Measurements from ENCODE around the gene ALK. TPM values are rescaled to one million over a fixed set of nuclear protein-coding genes. Genes with fewer than 3 reads are reported as not detected.

The ALK gene
- total RNA-seq, 1 experiment from 2014 or later = 0.06 TPM

DNA sequence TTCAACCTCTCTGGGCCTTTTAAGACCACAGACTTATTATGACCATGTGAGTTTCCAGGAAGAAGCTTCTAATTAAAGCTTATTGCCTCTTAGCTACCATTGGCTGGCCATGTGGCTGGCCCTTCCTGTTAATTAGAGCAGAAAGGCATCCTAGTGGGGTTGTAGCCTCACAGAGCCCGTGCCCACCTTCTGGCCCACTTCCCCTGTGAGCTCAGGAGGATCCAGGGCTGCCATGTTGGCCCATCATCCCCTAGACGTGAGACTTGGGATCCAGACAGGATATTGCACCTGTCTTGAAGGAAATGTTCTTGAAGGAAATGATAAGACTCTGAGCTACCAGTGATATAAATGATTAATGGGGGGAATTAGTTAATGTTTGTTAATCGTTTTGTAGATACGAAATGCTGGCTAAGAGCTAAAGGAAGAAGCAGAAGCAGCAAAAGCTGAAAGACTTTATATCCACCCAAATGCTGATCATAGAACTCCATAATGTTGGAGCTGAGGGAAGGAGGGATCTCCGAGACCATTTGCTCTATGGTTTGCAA, 550.7 kb downstream of the ALK start:
- no peak for DNase-seq (ENCODE audit: low read depth)

- DNase-seq (ENCODE audit: low read depth) = no peak
These were observed 551.2 kb downstream of the ALK start for GRCh38 chr2:29370173-29370572.

DNA sequence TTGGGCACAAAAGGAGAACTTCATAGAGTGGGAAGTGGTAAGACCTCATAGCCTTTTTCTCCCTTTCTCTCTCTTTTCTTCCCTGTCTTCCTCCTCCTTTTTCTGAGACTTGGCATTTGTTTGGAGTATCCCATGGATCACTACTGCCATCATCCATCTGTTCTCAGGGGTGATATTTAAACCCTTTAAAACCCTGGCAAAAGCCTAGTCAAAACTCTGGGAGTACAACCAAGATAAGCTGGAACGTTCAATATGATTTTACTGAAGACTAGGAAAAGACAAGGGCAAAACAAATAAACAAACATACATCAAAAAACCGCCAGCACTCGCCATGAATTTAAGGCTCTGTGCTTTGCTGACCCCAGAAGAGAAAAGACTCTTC, 552.7 kb downstream of the ALK start:
- no peak for DNase-seq (ENCODE audit: low read depth)

- peak; percentile 14 for DNase-seq (ENCODE audit: low read depth)
These were observed 553.3 kb downstream of the ALK start for GRCh38 chr2:29367986-29368658.

- no peak for DNase-seq (ENCODE audit: low read depth)
These were observed 558.3 kb downstream of the ALK start for GRCh38 chr2:29363111-29363510.

- peak; percentile 79 for DNase-seq (ENCODE audit: low read depth)
These were observed 560.2 kb downstream of the ALK start for GRCh38 chr2:29361231-29361630.

GRCh38 chr2:29360016-29360784, 561.2 kb downstream of the ALK start:
- peak; percentile 10 for DNase-seq (ENCODE audit: low read depth)

- DNase-seq (ENCODE audit: low read depth) = no peak
These were observed 567.9 kb downstream of the ALK start for GRCh38 chr2:29353403-29353991.

GRCh38 chr2:29351916-29352591, 569.3 kb downstream of the ALK start:
- DNase-seq (ENCODE audit: low read depth) = no peak

- no peak for DNase-seq (ENCODE audit: low read depth)
These were observed 570.1 kb downstream of the ALK start for GRCh38 chr2:29351248-29351647.

DNA sequence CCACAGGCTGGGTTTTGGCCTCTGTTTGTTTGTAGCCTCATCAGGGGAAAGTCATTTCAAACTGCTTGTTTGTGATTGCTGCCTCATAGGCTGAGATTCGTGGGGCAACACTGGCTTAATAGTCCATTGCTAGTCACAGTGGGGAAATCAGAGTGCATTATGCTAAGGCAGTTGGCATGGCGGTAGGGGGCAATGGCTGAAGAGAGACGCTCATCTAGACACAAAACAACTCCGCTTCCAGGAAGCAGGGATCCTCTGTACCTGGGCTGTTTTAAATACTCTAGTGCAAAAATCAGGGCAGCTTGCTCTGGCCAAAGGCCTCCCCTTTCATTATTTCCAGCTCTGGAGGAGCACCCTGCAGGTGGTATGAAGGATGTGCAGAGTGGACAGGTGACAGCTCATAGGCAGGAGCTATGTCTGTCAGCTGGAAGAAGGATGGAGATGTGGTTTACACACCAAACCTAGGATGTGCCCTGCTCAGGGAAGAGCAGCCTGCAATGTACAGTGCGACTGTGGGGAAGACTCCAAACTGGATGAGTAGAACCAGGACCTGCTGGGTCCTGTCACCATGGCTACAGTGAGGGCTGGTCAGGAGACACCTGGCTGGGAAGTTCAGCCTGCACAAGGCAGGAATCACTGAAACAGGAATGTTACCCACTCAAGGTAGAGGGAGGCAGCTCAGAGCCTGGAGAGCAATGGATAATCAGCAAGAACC, 571.9 kb downstream of the ALK start:
- DNase-seq (ENCODE audit: low read depth) = no peak

DNA sequence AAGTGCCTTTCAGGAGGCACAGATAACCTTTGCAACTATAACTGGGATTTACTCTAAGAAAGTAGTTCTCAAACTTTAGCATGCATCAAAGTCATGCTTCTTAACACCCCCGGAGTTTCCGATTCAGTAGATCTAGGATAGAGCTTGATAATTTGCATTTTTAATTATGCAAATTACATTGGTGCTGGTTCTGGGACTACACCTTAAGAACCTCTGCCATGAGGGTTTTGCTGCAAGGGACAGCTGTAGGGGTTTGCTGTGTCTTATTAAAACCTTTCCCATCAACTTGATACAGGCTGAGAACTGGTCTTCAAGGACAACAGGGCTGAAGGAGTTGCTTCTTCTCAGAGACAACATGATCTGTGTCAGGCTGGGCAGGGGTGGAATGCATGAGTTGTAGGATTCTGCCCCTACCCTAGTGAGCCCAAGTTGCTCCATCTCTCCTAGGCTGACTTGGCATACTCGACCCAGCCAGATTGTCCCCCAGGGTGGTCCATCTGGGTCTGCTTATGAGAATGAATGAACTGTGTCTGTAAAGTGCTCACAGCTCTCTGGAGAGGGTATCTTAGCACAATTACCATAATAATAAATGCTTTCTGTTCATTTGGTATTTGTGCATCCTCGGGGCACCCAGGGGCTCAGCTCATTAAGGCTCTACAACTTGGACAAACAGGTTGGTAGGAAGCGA, 573.5 kb downstream of the ALK start:
- no peak for DNase-seq (ENCODE audit: low read depth)

GRCh38 chr2:29345236-29345635, 576.1 kb downstream of the ALK start:
- DNase-seq (ENCODE audit: low read depth) = no peak

- DNase-seq (ENCODE audit: low read depth) = no peak
These were observed 577.6 kb downstream of the ALK start for GRCh38 chr2:29343830-29344229.

GRCh38 chr2:29336341-29337241, 584.8 kb downstream of the ALK start:
- DNase-seq (ENCODE audit: low read depth) = no peak

DNA sequence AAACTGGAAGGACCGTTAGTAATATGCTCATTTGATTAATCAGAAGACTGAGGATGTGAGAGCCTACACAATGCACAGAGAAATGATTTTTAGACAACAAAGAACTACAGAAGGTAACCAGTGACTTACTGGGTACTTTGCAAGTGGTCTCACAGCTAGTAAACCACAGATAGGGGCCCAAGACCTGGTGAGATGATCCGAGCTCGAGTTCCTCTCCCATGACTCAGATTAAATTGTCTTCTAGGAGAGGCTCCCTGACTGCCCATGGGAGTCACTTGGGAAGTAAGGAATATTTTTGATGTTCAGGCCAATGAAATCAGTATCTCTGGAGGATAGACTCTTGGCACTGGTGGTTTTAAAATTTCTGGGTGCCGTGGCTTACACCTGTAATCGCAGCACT, 586.0 kb downstream of the ALK start:
- DNase-seq (ENCODE audit: low read depth) = no peak

- no peak for DNase-seq (ENCODE audit: low read depth)
These were observed 586.7 kb downstream of the ALK start for GRCh38 chr2:29334706-29335105.

DNA sequence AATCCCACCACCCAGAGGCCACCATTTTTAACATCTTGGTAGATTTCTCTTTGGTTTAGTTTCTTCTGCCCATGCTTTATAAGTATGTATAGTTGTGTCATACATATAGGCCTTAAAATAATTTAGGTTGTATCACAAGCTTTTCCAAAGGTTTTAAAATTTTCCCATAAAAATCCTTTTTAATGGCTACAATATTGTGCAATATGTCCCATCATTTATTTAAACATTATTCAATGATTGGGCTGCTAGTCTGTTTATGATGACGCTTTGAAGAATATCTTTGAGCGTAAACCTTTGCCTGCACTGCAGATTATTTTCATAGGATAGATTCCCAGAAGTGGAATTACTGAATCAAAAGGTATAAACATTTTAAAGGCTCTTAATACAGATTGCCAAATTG, 588.8 kb downstream of the ALK start:
- no peak for DNase-seq (ENCODE audit: low read depth)

- no peak for DNase-seq (ENCODE audit: low read depth)
These were observed 591.5 kb downstream of the ALK start for GRCh38 chr2:29329899-29330298.

DNA sequence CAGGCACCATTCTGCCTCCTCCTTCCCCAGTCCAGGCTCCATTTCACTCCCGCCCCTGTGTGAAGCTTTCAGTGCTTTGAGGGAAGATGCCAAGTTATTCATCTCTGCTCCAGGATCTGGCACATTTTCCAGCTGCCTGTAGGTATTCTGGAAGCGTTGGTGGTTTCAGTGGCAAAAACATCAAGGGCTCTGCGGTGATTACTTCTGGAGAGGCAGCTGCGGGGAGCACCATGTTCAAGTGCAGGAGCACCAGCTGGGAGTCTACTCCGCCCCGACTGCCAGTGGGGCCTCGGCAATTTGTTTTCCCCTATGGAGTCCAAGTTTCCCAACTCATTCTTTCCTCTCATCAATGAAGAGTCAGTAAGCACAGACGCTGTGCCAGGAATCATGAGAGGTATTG, 594.5 kb downstream of the ALK start:
- DNase-seq (ENCODE audit: low read depth) = no peak

Measured in LHCN-M2 (cell line).